ENCODE results near the gene NOL4. TPM values are rescaled to one million over a fixed set of nuclear protein-coding genes. Genes with fewer than 3 reads are reported as not detected.
"Not testable (repeated sequence)": the region's sequence is repeated elsewhere in the genome, so short reads cannot be mapped to it uniquely, and the experiment has no call there.

Gene NOL4
- total RNA-seq, 2 experiments from 2014 or later = 0.27 to 0.47 TPM

DNA sequence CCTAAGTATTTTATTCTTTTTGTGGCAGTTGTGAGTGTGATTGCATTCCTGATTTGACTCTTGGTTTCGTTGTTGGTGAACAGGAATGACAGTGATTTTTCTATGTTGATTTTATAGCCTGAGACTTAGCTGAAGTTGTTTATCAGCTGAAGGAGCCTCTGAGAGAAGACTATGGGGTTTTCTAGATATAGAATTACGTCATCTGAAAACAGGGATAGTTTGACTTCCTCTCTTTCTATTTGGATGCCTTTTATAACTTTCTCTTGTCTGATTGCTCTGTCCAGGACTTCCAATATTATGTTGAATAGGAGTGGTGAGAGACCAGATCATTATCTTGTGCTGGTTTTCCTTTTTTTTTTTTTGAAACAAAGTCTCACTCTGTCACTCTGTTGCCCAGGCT is 18.0 kb upstream of the NOL4 start:
- Histone ChIP-seq H3K4me2 (ENCODE audit: low read length) (no peak overlapping the region), H3K4me1 (ENCODE audit: insufficient read depth, low read length, poor library complexity, severe bottlenecking) (no peaks in the 10 kb centered on the region), H3K27ac (ENCODE audit: low read depth, low read length, poor library complexity, severe bottlenecking) (no peak overlapping the region), H3K36me3 (ENCODE audit: insufficient read depth, low read length) (no peaks in the 10 kb centered on the region), H2AFZ (ENCODE audit: low read length) (no peak overlapping the region), H3K9me3 (ENCODE audit: low read length) (no peaks in the 10 kb centered on the region), H3K9me2 (ENCODE audit: insufficient read depth, low read length) (no peaks in the 10 kb centered on the region), H3K79me2 (ENCODE audit: insufficient read depth, low read depth, low read length) (no peaks in the 10 kb centered on the region), H3K4me3 (ENCODE audit: low read depth, low read length, poor library complexity, severe bottlenecking) (no peak overlapping the region), H4K20me1 (ENCODE audit: insufficient read depth, low read length) (no peaks in the 10 kb centered on the region)
- intact Hi-C loops (cut with micrococcal nuclease; ENCODE audit: unreplicated experiment) = no loop called here
- no peak for DNase-seq (ENCODE audit: low spot score)
- POLR2A ChIA-PET = interaction anchor here (0.7 kb wide), 1 partner anchor 517 kb away, joined by 3 read pairs; no protein-coding TSS in a partner anchor
- BruUV-seq (replicated peaks) = no TSS peak
- CTCF ChIA-PET (ENCODE audit: unreplicated experiment) = no interaction called here
- no peak for TF ChIP-seq EZH2phosphoT487 (IDR thresholded peaks at IDR 0.05; ENCODE audit: borderline replicate concordance, low read depth, low read length)
- TF ChIP-seq, protein P1, sequence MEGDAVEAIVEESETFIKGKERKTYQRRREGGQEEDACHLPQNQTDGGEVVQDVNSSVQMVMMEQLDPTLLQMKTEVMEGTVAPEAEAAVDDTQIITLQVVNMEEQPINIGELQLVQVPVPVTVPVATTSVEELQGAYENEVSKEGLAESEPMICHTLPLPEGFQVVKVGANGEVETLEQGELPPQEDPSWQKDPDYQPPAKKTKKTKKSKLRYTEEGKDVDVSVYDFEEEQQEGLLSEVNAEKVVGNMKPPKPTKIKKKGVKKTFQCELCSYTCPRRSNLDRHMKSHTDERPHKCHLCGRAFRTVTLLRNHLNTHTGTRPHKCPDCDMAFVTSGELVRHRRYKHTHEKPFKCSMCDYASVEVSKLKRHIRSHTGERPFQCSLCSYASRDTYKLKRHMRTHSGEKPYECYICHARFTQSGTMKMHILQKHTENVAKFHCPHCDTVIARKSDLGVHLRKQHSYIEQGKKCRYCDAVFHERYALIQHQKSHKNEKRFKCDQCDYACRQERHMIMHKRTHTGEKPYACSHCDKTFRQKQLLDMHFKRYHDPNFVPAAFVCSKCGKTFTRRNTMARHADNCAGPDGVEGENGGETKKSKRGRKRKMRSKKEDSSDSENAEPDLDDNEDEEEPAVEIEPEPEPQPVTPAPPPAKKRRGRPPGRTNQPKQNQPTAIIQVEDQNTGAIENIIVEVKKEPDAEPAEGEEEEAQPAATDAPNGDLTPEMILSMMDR (conservative IDR thresholded peaks at IDR 0.05; ENCODE audit: low read length) = no peak

DNA sequence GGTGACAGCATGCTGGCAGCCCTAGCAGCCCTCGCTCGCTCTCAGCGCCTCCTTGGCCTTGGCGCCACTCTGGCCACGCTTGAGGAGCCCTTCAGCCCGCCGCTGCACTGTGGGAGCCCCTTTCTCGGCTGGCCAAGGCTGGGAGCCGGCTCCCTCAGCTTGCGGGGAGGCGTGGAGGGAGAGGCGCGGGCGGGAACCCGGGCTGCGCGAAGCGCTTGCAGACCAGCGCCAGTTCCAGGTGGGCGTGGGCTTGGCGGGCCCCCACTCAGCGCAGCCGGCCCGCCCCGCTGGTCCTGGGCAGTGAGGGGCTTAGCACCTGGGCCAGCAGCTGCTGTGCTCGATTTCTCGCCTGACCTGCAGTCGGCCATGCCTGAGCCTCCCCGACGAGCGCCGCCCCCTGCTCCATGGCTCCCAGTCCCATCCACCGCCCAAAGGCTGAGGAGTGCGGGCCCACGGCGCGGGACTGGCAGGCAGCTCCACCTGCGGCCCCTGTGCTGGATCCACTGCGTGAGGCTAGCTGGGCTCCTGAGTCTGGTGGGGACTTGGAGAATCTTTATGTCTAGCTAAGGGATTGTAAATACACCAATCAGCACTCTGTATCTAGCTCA is 9.2 kb upstream of the NOL4 start:
- H3K9me3 ChIP-seq (ENCODE audit: low read length); H2AFZ ChIP-seq (ENCODE audit: low read length); CTCF ChIA-PET (ENCODE audit: unreplicated experiment); intact Hi-C loops (cut with micrococcal nuclease; ENCODE audit: unreplicated experiment); H3K9me2 ChIP-seq (ENCODE audit: insufficient read depth, low read length); H3K4me1 ChIP-seq (ENCODE audit: insufficient read depth, low read length, poor library complexity, severe bottlenecking); H3K4me3 ChIP-seq (ENCODE audit: low read depth, low read length, poor library complexity, severe bottlenecking); POLR2A ChIA-PET; DNase-seq (ENCODE audit: low spot score); H3K4me2 ChIP-seq (ENCODE audit: low read length); H3K27ac ChIP-seq (ENCODE audit: low read depth, low read length, poor library complexity, severe bottlenecking); BruUV-seq (replicated peaks); H4K20me1 ChIP-seq (ENCODE audit: insufficient read depth, low read length); H3K36me3 ChIP-seq (ENCODE audit: insufficient read depth, low read length); H3K79me2 ChIP-seq (ENCODE audit: insufficient read depth, low read depth, low read length): not testable (repeated sequence)

DNA sequence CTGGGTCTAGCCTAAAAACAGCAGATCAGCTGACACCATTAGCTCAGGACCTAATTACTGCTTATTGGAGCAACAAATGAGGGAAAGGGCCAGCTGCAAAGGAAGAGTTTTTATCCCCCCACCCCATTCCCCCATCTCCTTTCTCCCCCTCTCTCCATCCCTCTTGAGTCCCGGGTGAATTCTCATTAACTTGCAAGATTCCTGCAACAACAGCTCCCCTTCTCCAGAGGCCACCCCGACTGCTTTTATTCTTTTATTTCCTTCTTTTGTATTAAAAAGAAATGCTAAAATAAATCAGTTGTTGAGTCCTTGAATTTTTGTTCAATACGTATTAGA is 473 bp upstream of the NOL4 start:
- intact Hi-C loops (cut with micrococcal nuclease; ENCODE audit: unreplicated experiment) = no loop called here
- Histone ChIP-seq H3K9me2 (ENCODE audit: insufficient read depth, low read length) (no peaks in the 10 kb centered on the region), H3K79me2 (ENCODE audit: insufficient read depth, low read depth, low read length) (no peaks in the 10 kb centered on the region), H3K4me3 (ENCODE audit: low read depth, low read length, poor library complexity, severe bottlenecking) (no peak overlapping the region), H3K36me3 (ENCODE audit: insufficient read depth, low read length) (no peaks in the 10 kb centered on the region), H2AFZ (ENCODE audit: low read length) (no peak overlapping the region), H3K4me2 (ENCODE audit: low read length) (no peak overlapping the region), H4K20me1 (ENCODE audit: insufficient read depth, low read length) (no peaks in the 10 kb centered on the region), H3K27ac (ENCODE audit: low read depth, low read length, poor library complexity, severe bottlenecking) (no peak overlapping the region), H3K4me1 (ENCODE audit: insufficient read depth, low read length, poor library complexity, severe bottlenecking) (no peaks in the 10 kb centered on the region), H3K9me3 (ENCODE audit: low read length) (no peaks in the 10 kb centered on the region)
- TF ChIP-seq, protein P1 (conservative IDR thresholded peaks at IDR 0.05; ENCODE audit: low read length) = no peak
- no peak for TF ChIP-seq EZH2phosphoT487 (IDR thresholded peaks at IDR 0.05; ENCODE audit: borderline replicate concordance, low read depth, low read length)
- ChIA-PET POLR2A (no interaction called here), CTCF (ENCODE audit: unreplicated experiment) (no interaction called here)
- BruUV-seq (replicated peaks) = no TSS peak
- no peak for DNase-seq (ENCODE audit: low spot score)
